CD4-positive, alpha-beta T cell (primary cell): ENCODE results near the gene C2CD4A. TPM values are rescaled to one million over a fixed set of nuclear protein-coding genes. Genes with fewer than 3 reads are reported as not detected.

Experiments used
- ATAC-seq: fragments of 200-7000 bp; cut with Tn5 transposase; one replicate; pipeline ENCODE4 v1.10.0; 2022; ENCODE audit warnings: mild to moderate bottlenecking; ENCODE audit not compliant: poor library complexity
- CTCF ChIA-PET: fragments of 350-600 bp; sonication (Branson Sonifier 250); formaldehyde crosslinking; loops from one replicate; lab custom pipeline; 2021; ENCODE audit warnings: antibody characterized with exemption, inconsistent platforms; lab: Charles Lee
- POLR2A ChIA-PET: fragments of 350-600 bp; sonication (Branson Sonifier 250); formaldehyde crosslinking; loops from one replicate; lab custom pipeline; 2021; ENCODE audit warnings: antibody characterized with exemption, inconsistent platforms; lab: Charles Lee
- DNase-seq, 14 experiments: peaks; one replicate each; pipeline ENCODE4 v3.0.0-alpha.2; 2013 to 2020; ENCODE audit warnings: mixed read lengths in 2 of 14
- H3K27ac ChIP-seq, 2 donors: one replicate each; pipeline versions ENCODE4 v1.5.1 to v1.7.0; 2013; ENCODE audit warnings: low read length in 2 of 2, low read depth in 1 of 2, mild to moderate bottlenecking in 1 of 2
- H3K27me3 ChIP-seq, 2 experiments: 1 replicate in 1 of 2; 2 replicates in 1 of 2; pipeline versions ENCODE4 v1.6.1 to v1.7.0; 2013; ENCODE audit warnings: low read length in 2 of 2, control low read depth in 1 of 2, mild to moderate bottlenecking in 1 of 2, moderate library complexity in 1 of 2; ENCODE audit not compliant: insufficient read depth in 2 of 2, control insufficient read depth in 1 of 2
- H3K36me3 ChIP-seq: one replicate; pipeline ENCODE4 v1.6.1; 2013; ENCODE audit warnings: low read length, control low read depth; ENCODE audit not compliant: insufficient read depth
- H3K4me1 ChIP-seq: one replicate; pipeline ENCODE4 v1.6.1; 2013; ENCODE audit warnings: low read length, control low read depth; ENCODE audit not compliant: insufficient read depth
- H3K4me3 ChIP-seq: one replicate; pipeline ENCODE4 v1.5.1; 2013; ENCODE audit warnings: mild to moderate bottlenecking, low read length, moderate library complexity
- H3K9me3 ChIP-seq, 2 experiments: 1 replicate in 1 of 2; 2 replicates in 1 of 2; pipeline versions ENCODE4 v1.6.1 to v1.7.0; 2013; ENCODE audit warnings: low read length in 2 of 2, mild to moderate bottlenecking in 2 of 2, control low read depth in 1 of 2, moderate library complexity in 1 of 2; ENCODE audit not compliant: control insufficient read depth in 1 of 2, insufficient read depth in 1 of 2
- H3K27ac Mint-ChIP-seq: one replicate; pipeline ENCODE4 v1.8.0; 2020; ENCODE audit warnings: mixed read lengths
- H3K27me3 Mint-ChIP-seq: one replicate; pipeline ENCODE4 v1.8.0; 2021; ENCODE audit warnings: mixed read lengths
- H3K36me3 Mint-ChIP-seq: one replicate; pipeline ENCODE4 v1.8.0; 2021; ENCODE audit warnings: low read depth, mixed read lengths
- H3K4me1 Mint-ChIP-seq: one replicate; pipeline ENCODE4 v1.8.0; 2021; ENCODE audit warnings: low read depth, mixed read lengths
- H3K4me3 Mint-ChIP-seq: one replicate; pipeline ENCODE4 v1.8.0; 2020; ENCODE audit warnings: mild to moderate bottlenecking, mixed read lengths
- H3K9me3 Mint-ChIP-seq: one replicate; pipeline ENCODE4 v1.8.0; 2020; ENCODE audit warnings: mixed read lengths
- intact Hi-C, 2 experiments: fragments of 100-400 bp; cut with DNase I in 1 of 2; cut with micrococcal nuclease in 1 of 2; formaldehyde crosslinking; loops; one replicate each; pipeline versions ENCODE4 v1.15.1 to v1.9.0; 2023 to 2025; cut with DNase I, micrococcal nuclease
- polyA plus RNA-seq, 2 donors: library from polyadenylated mRNA; unstranded; fragments of 120-200 nt; gene quantifications; one replicate each; pipeline ENCODE4 v1.2.1, GENCODE V29; 2013
- total RNA-seq, 174 experiments: library from RNA in 2 of 174; stranded (reverse) in 2 of 174; gene quantifications; one replicate each; pipeline ENCODE4 v1.2.3 and lab custom pipeline; 2021 to 2026
- TF ChIP-seq, protein P1 (sequence below): fragments of 200-600 bp; IDR thresholded peaks from one replicate; pipeline ENCODE4 v1.8.0; 2022; ENCODE audit warnings: antibody characterized with exemption, mild to moderate bottlenecking

The C2CD4A gene
- total RNA-seq (under 1 TPM; 0.19 to 0.34 TPM), total RNA-seq (lab: John Stamatoyannopoulos, UW) (0 to 18.9 (median 0.56) reads per million in 172 experiments)
- 0.03 TPM for polyA plus RNA-seq (2013, experiment 1 of 2)
- 0.01 TPM for polyA plus RNA-seq (2013, experiment 2 of 2)

GRCh38 chr15:62066663-62067447, at the start of gene C2CD4A:
Gene C2CD4A, plus strand, starts transcription at chr15:62066977. Its CDS starts 637 bp downstream, at chr15:62067614.
- Mint-ChIP-seq H3K27ac (no peak within 1 kb of the TSS), H3K9me3 (no peaks in the 10 kb centered on the region)
- H3K27me3 ChIP-seq = peaks cover 14 to 24% of the 10 kb centered on the region in 2 experiments

DNA sequence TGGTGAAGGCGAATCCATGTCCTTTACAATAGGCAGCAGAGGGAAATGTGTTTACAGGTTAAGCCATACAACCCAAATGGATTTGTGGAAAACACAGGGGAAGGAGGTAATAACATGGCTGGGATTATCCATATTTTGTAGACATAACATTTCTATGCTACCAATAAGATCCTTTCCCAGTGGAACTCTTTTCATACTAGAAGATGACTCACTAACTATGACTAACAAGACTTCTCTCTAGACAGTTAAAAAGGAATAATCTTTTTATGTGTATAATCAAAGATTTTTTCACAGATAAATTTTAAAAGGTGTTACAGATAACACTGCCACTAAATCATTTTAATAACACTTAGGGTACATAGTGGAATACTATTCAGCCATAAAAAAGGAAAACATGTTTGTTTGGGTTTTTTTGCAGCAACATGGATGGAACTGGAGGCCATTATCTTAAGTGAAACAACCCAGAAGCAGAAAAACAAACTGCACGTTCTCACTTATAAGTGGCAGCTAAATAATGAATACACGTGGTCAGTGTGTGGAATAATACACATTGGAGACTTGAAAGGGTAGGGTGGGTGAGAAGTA, 46.1 kb upstream of the C2CD4A start:
- H3K36me3 ChIP-seq = peaks cover 33% of the 10 kb centered on the region
- H3K9me3 ChIP-seq = no peaks in the 10 kb centered on the region
- Mint-ChIP-seq H3K36me3 (peaks cover 75% of the 10 kb centered on the region), H3K27me3 (no peaks in the 10 kb centered on the region), H3K27ac (no peak overlapping the region), H3K9me3 (peaks cover 8% of the 10 kb centered on the region), H3K4me1 (no peaks in the 10 kb centered on the region), H3K4me3 (no peak overlapping the region)
- intact Hi-C loops = loop anchor here in 1 of 2 experiments (5.0 kb wide), 1 partner anchor 47 kb away; the partner anchor contains the start of gene C2CD4A
- ChIA-PET POLR2A (no interaction called here), CTCF (interaction anchor here (1.6 kb wide), 1 partner anchor 40 kb away, joined by 6 read pairs; the partner anchor contains the start of gene VPS13C)
- H3K4me3 ChIP-seq = no peak overlapping the region
- TF ChIP-seq, protein P1, sequence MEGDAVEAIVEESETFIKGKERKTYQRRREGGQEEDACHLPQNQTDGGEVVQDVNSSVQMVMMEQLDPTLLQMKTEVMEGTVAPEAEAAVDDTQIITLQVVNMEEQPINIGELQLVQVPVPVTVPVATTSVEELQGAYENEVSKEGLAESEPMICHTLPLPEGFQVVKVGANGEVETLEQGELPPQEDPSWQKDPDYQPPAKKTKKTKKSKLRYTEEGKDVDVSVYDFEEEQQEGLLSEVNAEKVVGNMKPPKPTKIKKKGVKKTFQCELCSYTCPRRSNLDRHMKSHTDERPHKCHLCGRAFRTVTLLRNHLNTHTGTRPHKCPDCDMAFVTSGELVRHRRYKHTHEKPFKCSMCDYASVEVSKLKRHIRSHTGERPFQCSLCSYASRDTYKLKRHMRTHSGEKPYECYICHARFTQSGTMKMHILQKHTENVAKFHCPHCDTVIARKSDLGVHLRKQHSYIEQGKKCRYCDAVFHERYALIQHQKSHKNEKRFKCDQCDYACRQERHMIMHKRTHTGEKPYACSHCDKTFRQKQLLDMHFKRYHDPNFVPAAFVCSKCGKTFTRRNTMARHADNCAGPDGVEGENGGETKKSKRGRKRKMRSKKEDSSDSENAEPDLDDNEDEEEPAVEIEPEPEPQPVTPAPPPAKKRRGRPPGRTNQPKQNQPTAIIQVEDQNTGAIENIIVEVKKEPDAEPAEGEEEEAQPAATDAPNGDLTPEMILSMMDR = no peak
- no peak for DNase-seq
- no peak for ATAC-seq
- no peak overlapping the region for H3K27ac ChIP-seq
- H3K4me1 ChIP-seq = no peaks in the 10 kb centered on the region
- H3K27me3 ChIP-seq = no peaks in the 10 kb centered on the region

More at GRCh38 chr15:62066663-62067447, at the start of gene C2CD4A:
- peaks cover 32% of the 10 kb centered on the region for H3K27me3 Mint-ChIP-seq
- Histone ChIP-seq H3K4me1 (peaks cover 28% of the 10 kb centered on the region), H3K27ac (no peak within 1 kb of the TSS), H3K36me3 (no peaks in the 10 kb centered on the region), H3K4me3 (peak within 1 kb of the TSS; percentile 63), H3K9me3 (no peaks in the 10 kb centered on the region)
- CTCF ChIA-PET = interaction anchor here (1.0 to 1.6 kb wide), 3 partner anchors 35 to 55 kb away, joined by 3 to 4 read pairs (median 3); no protein-coding TSS in a partner anchor
- H3K36me3 Mint-ChIP-seq = peaks cover 4% of the 10 kb centered on the region
- H3K4me1 Mint-ChIP-seq = peaks cover 26% of the 10 kb centered on the region
- TF ChIP-seq, protein P1 = peak; percentile 13
- POLR2A ChIA-PET = interaction anchor here (1.2 kb wide), 1 partner anchor 59 kb away, joined by 5 read pairs; no protein-coding TSS in a partner anchor
- ATAC-seq (peak; percentile 81), DNase-seq (peak; percentile 31 to 79 (median 50))
- peak within 1 kb of the TSS; percentile 88 for H3K4me3 Mint-ChIP-seq
- intact Hi-C loops = loop anchor here (5.0 kb wide), 2 partner anchors 45 to 100 kb away; no protein-coding TSS in a partner anchor

GRCh38 chr15:62021991-62022600, 44.7 kb upstream of the C2CD4A start:
- Mint-ChIP-seq H3K27ac (no peak overlapping the region), H3K36me3 (peaks cover 74% of the 10 kb centered on the region), H3K4me1 (peaks cover 5% of the 10 kb centered on the region), H3K4me3 (no peak overlapping the region), H3K9me3 (peaks cover 6% of the 10 kb centered on the region), H3K27me3 (no peaks in the 10 kb centered on the region)
- intact Hi-C loops = loop anchor here in 1 of 2 experiments (5.0 kb wide), 1 partner anchor 45 kb away; the partner anchor contains the start of gene C2CD4A
- Histone ChIP-seq H3K36me3 (peaks cover 33% of the 10 kb centered on the region), H3K27ac (no peak overlapping the region), H3K27me3 (no peaks in the 10 kb centered on the region), H3K9me3 (no peaks in the 10 kb centered on the region), H3K4me3 (no peak overlapping the region), H3K4me1 (no peaks in the 10 kb centered on the region)
- TF ChIP-seq, protein P1 = no peak
- ChIA-PET POLR2A (no interaction called here), CTCF (interaction anchor here (1.6 kb wide), 1 partner anchor 38 kb away, joined by 6 read pairs; the partner anchor contains the start of gene VPS13C)
- ATAC-seq (no peak), DNase-seq (no peak)
